Spinal cord (tissue), 10 donors: ENCODE measurements around the gene BCL7A. TPM values are rescaled to one million over a fixed set of nuclear protein-coding genes. Genes with fewer than 3 reads are reported as not detected.

Source experiments
- DNase-seq, 6 donors: peaks; one replicate each; pipeline versions ENCODE4 v3.0.0 to v3.0.0-alpha.2; 2013 to 2015; ENCODE audit warnings: low spot score in 6 of 6, low read depth in 4 of 6
- H3K27ac ChIP-seq: one replicate; pipeline ENCODE4 v1.5.1; 2013; ENCODE audit warnings: low read depth, low read length, control low read depth
- H3K27me3 ChIP-seq: one replicate; pipeline ENCODE4 v1.6.1; 2013; ENCODE audit warnings: low read length; ENCODE audit not compliant: control insufficient read depth, insufficient read depth
- H3K36me3 ChIP-seq: one replicate; pipeline ENCODE4 v1.6.1; 2013; ENCODE audit warnings: low read length; ENCODE audit not compliant: control insufficient read depth, insufficient read depth
- H3K4me1 ChIP-seq: one replicate; pipeline ENCODE4 v1.6.1; 2013; ENCODE audit warnings: low read length; ENCODE audit not compliant: control insufficient read depth, insufficient read depth
- H3K4me3 ChIP-seq: one replicate; pipeline ENCODE4 v1.5.1; 2013; ENCODE audit warnings: low read depth, low read length, control low read depth
- H3K9me3 ChIP-seq: one replicate; pipeline ENCODE4 v1.6.1; 2013; ENCODE audit warnings: low read length; ENCODE audit not compliant: control insufficient read depth, insufficient read depth
- WGBS: methylation state at CpG from one replicate; pipeline ENCODE4 v1.1.5; 2013; ENCODE audit warnings: missing lambda C conversion rate; ENCODE audit not compliant: insufficient coverage; 5-methylcytosine and 5-hydroxymethylcytosine counted together
- polyA plus RNA-seq, 2 donors: library from polyadenylated mRNA; unstranded; fragments of 120-200 nt; gene quantifications; one replicate each; pipeline ENCODE4 v1.2.1, GENCODE V29; 2013; ENCODE audit not compliant: insufficient read length in 2 of 2
- total RNA-seq, 2 donors: library from RNA; depleted of rRNA in 1 of 2; stranded (reverse); fragments of 120-200 nt in 1 of 2; fragments of >200 nt in 1 of 2; gene quantifications; one replicate each; pipeline versions ENCODE4 v1.2.3 to v1.2.4, GENCODE V29; 2013 to 2014
- donor health status: healthy.

BCL7A gene
- total and polyA plus RNA-seq, 4 donors, result 17.9 to 45.6 (median 31.7) TPM

DNA sequence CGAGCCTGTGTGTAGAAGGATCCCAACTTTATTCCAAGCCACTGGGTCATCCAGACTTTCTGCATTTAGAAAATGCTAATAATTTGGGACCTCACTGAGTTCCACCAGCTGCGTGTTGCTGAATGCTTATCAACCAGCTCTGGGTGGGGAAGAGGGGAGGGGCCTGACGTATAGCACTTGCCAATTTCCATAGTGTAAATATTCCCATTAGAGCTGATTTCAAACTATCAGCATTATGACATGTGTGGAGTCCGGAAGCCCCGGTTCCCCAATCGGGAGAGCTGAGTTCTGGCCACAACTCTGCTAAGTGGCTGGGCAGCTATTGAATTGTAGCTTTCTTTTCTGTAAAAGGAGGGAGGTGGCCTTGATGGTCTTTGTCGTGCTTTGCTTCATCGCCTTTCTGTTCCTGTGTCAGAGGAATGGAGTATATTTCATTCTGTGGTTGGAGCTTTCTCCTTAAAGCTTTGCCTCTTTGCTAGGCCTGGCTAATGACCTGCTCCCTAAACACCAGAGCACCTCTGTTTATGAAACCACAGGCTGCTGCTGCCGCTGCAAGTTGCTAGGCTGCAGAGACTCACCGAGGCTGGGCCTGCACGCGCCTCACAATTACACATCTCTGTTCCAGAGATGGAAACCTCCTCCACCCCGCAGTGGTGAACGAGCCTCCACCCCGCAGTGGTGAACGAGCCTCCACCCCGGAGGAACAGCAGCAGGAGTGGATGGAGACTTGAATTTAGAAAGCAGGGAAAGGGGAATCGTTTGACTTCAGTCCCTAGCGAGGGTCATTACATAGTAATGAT is 7.7 kb upstream of the BCL7A start:
- DNase-seq, result no peak

DNA sequence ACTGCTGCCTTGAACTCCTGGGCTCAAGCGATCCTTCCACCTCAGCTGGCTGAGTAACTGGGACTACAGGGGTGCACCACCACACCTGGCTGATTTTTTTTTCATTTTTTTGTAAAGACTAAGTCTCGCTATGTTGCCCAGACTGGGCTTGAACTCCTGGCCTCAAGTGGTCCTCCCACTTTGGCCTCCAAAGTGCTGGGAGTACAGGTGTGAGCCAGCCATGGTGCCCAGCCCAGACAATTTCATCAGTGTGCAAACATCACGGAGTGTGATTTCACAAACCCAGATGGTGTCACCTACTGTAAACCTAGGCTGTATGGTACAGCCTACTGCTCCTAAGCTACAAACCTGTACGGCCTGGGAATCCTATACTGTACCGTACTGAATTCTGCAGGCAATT is 6.9 kb upstream of the BCL7A start:
- no peak for DNase-seq
- Histone ChIP-seq H3K27ac (no peak overlapping the region), H3K4me1 (no peaks in the 10 kb centered on the region), H3K4me3 (no peak overlapping the region), H3K27me3 (no peaks in the 10 kb centered on the region), H3K9me3 (no peaks in the 10 kb centered on the region), H3K36me3 (no peaks in the 10 kb centered on the region)
- WGBS, result 86% methylated on average over 3 of the region's 5 CpGs

More for the DNA sequence above, 7.7 kb upstream of the BCL7A start:
- H3K36me3 ChIP-seq, result no peaks in the 10 kb centered on the region
- no peak overlapping the region for H3K27ac ChIP-seq
- no peaks in the 10 kb centered on the region for H3K9me3 ChIP-seq
- WGBS, result 76% methylated on average over 9 of the region's 19 CpGs
- peaks cover 3% of the 10 kb centered on the region for H3K4me1 ChIP-seq
- H3K27me3 ChIP-seq, result no peaks in the 10 kb centered on the region
- H3K4me3 ChIP-seq, result no peak overlapping the region

DNA sequence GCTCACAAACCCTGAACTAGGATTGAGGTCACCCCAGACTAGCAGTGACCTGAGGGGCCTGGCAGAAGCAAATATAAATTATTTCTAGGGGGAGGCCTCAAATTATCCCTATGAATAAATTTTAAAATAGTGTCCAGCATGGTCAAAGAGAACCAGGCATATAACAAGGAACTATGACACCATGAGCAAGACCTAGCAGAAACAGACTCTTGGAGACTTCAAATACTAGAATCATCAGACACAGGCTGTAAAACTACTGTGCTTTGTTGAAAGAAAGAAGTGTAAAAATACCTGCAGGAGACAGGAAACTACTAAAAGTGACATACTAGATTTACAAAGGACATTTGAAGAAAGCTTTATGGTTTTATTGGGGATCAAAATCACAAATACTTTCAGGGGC is 3.2 kb upstream of the BCL7A start:
- no peak for DNase-seq
- no peak overlapping the region for H3K27ac ChIP-seq
- no peak overlapping the region for H3K4me3 ChIP-seq
- no peaks in the 10 kb centered on the region for H3K9me3 ChIP-seq
- no peaks in the 10 kb centered on the region for H3K36me3 ChIP-seq
- peaks cover 17% of the 10 kb centered on the region for H3K4me1 ChIP-seq
- no peaks in the 10 kb centered on the region for H3K27me3 ChIP-seq

DNA sequence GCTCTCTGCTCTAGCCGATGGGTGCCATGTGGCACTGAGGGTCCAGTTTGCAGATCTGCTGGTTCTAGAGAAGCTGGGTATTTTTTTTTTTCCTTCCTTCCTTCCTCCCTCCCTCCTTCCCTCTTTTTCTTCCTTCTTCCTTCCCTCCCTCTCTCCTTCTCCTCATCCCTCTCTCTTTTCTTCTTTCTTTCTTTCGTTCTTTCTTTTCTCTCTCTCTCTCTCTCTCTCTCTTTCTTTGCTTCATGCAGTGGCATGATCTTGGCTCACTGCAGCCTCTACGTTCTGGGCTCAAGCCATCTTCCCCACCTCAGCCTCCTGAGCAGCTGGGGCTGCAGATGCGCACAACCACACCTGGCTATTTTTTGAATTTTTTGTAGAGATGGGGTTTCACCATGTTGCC is 2.7 kb upstream of the BCL7A start:
- DNase-seq, result no peak
- Histone ChIP-seq H3K4me1 (peaks cover 21% of the 10 kb centered on the region), H3K4me3 (no peak overlapping the region), H3K9me3 (no peaks in the 10 kb centered on the region), H3K27me3 (no peaks in the 10 kb centered on the region), H3K36me3 (no peaks in the 10 kb centered on the region), H3K27ac (no peak overlapping the region)
- WGBS, result 89% methylated on average over 1 of the region's 4 CpGs

DNA sequence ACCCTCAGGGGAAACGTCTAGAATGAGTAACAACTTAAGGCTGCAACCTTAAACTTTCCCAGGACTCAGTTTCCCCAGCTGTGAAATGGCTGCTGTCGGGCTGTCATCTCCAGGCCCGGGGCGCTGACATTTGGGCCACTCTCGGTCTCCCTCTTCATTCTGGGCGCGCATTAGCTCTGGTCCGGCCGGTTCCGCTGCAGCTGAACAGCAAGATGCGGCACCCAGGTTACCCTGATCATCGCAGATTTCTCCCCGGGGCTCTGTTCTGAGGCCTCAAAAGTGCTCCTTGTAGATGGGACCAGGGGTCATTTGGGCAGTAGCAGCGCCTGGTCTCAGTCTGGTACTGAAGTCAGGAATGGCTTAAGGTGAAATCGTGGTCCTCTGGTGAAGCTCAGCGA is 890 bp upstream of the BCL7A start:
- Histone ChIP-seq H3K4me3 (peak overlapping the region; percentile 44), H3K9me3 (no peaks in the 10 kb centered on the region), H3K27me3 (no peaks in the 10 kb centered on the region), H3K4me1 (peaks cover 28% of the 10 kb centered on the region), H3K27ac (peak overlapping the region; percentile 35), H3K36me3 (no peaks in the 10 kb centered on the region)
- 37% methylated on average over 16 of the region's 16 CpGs for WGBS
- DNase-seq, result no peak

DNA sequence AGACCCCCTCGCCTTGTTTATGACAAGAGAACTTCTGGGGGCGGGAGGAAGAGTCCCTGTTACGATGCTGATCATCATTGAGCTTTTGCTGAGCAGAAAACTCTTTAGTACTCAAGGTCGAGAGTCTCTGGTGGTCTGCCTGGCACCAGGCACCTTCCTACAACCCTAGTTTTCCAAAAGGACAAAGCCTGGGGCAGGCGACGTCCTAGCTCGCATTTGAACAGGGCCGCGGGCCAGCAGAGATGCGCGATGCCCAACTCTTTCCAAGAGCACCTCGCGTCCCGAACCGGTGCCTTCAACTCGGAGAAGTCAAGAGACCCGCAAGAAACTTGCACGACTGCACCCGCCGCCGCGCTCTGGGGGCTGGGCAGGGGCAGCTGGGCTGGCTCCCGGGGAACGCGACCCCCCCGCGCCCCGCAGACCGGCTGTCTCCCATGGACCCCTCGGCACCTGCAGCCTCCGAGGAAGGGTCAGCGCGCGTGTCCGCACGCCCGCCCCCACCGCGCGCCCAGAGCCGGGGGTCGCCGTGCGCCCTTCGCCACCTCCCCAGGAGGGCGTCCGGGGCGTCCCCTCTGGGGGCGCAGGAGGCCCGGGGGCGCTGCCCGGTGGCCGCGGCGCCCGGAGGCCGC is 377 bp upstream of the BCL7A start:
- Histone ChIP-seq H3K4me1 (peaks cover 30% of the 10 kb centered on the region), H3K9me3 (no peaks in the 10 kb centered on the region), H3K36me3 (no peaks in the 10 kb centered on the region), H3K27ac (peak overlapping the region; percentile 35), H3K27me3 (no peaks in the 10 kb centered on the region), H3K4me3 (peak overlapping the region; percentile 44)
- under 1% methylated on average over 57 of the region's 57 CpGs for WGBS
- peak in 2 of 6 donors; percentile 62 to 66 for DNase-seq

DNA sequence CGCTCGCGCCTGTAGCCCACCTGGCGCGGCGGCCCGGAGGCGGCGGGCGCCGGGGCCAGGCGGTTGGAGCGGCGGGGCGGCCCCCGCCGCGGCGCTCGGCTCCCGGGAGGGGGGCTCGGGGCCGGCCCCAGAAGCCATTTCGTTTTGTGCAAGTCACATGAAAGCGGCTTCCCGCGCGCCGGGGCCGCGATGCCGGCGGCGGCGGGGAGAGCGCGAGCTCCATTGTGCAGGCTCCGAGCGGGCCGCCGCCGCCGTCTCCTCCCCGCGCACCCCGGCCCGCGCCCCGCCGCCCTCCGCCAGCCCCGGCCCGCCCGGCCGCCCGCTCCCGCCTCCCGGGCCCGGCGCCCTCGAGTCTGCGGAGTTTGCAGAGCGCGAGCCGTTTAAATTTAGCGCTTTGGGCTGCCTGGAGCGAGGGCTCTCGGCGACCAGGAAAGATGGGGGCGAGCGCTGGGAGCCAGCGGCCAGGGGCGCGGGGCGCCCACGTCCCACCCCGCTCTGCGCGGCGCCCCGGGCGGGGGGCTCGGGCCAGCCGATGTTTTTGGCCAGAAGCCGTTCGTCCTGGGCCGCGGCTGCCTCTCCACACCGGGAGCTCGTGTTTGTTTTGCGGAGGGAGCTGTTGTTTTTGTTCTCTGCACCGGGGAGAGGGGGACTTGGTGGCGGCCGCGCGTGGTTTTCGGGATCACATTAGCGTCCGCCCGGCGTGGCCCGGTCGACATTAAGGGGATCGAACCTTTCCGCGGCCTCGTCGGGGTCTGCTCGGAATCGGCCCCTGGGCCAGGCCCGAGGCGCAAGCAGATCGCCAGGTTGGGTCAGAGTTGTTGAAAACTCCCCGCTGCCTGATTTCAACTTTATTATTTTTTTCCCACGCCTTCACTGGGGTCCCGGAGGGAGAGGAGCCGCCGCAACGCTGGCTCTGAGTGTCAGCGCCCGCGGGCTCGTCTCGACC is 982 bp downstream of the BCL7A start:
- H3K27me3 ChIP-seq, result no peaks in the 10 kb centered on the region
- H3K9me3 ChIP-seq, result no peaks in the 10 kb centered on the region
- peak overlapping the region; percentile 94 for H3K27ac ChIP-seq
- WGBS, result under 1% methylated on average over 116 of the region's 124 CpGs
- DNase-seq, result peak in 2 of 6 donors; percentile 61 to 66
- H3K4me3 ChIP-seq, result peak overlapping the region; percentile 67
- H3K4me1 ChIP-seq, result peaks cover 44% of the 10 kb centered on the region
- no peaks in the 10 kb centered on the region for H3K36me3 ChIP-seq

DNA sequence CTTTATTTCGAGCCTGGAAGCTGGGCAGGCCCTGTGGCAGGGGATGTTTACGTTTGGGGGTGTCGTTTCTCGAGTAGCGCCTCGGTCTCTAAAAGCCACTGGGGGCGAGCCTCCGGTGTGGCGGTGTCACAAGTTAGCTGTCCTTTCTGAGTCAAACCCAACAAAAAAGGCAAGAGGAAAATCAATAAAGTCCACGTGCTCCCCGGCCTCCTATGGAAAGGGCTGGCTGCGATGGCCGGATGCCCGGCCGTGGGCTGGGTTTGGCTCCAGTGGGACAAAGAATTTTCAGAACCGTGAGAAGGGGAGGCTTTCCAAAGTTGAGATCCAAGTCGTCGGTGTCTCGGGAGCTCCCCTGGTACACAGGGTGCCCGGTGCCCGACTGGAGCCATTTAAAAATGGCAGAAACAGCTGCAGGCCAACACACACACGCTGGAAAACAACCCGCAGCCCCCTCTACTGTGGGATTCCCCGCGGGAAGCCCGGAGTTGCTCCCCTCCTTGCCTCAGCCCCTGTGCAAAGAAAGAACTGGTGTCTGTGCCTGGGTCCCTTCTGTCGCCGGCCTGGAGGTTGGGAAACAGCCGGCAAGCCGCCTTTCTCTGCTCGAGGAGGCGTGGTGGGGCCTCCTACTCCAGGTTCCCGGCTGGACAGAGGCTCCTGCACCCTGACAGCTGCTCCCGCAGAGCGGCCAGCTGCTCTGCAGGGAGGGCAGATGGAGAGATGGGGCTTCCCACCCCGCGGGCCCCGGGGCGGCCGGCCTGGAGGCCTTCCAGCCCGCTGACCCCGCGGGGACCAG is 1.9 kb downstream of the BCL7A start:
- H3K9me3 ChIP-seq, result no peaks in the 10 kb centered on the region

More for the DNA sequence above, 1.9 kb downstream of the BCL7A start:
- Histone ChIP-seq H3K36me3 (no peaks in the 10 kb centered on the region), H3K4me3 (peak overlapping the region; percentile 67), H3K4me1 (peaks cover 52% of the 10 kb centered on the region), H3K27me3 (no peaks in the 10 kb centered on the region), H3K27ac (peak overlapping the region; percentile 94)
- DNase-seq, result peak in 5 of 6 donors; percentile 68 to 91 (median 77)
- under 1% methylated on average over 43 of the region's 43 CpGs for WGBS
